SKM-1 treated with dmso at 0.1 percent for 144 hours (cell line): ENCODE results near the gene GPR137C.

Experiments
- DNase-seq: peaks from one replicate; lab custom pipeline; 2025; ENCODE audit not compliant: unreplicated experiment; lab: John Stamatoyannopoulos, UW

GPR137C gene

DNA sequence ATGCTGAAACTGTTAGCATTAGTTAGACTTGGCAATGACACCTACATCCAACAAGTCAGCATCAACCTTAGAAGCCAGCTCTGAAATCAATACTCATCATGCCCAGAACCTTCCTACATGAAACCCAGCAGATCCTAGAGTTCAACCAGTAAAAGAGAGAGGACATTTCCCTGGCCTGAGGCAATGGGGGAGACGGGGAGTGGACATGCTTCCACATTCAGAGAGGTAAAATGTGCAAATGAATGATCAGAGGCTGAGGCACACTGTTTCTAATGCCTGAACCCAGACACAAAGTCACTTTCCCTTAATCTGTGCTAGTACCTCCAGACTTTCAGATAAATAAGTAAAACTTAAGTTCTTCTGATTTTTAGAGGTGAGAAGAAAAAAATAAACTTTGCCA lies 108.2 kb downstream of the GPR137C start:
- no peak for DNase-seq

DNA sequence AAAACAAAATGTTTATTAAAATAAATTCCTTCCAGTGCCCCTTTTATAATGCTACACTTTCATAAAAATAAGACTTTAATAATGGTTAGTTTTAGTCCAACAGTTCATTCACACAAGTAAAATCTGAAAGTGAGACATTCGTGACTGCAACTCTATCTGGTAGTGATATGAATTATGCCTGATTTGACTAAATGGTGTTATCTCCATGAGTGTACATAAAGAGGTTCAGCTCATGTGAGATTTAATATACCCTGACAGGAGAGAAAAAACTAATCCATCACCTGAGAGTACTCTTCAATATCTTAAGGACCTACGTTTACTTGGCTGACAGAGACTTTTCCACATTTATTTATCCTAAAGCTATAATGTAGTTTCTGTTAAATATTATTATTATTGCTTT lies 108.7 kb downstream of the GPR137C start:
- no peak for DNase-seq

DNA sequence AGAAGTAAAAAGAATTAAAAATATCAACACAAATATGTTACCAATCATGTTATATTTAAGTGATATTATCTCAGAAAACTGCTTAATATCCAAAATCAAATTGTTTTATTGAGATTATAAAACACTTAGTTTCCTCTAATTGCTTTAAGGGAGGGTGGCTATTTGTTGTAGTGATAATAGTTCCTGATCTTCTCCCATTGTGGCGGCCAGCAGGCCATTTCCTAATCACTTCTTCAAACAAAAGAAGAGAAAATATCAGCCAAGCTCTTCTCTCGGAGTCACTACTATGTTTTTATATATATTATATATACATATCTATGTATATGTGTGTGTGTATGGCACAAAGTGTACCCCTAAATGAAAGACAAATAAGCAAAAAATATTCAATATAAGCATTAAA lies 111.2 kb downstream of the GPR137C start:
- DNase-seq: no peak

DNA sequence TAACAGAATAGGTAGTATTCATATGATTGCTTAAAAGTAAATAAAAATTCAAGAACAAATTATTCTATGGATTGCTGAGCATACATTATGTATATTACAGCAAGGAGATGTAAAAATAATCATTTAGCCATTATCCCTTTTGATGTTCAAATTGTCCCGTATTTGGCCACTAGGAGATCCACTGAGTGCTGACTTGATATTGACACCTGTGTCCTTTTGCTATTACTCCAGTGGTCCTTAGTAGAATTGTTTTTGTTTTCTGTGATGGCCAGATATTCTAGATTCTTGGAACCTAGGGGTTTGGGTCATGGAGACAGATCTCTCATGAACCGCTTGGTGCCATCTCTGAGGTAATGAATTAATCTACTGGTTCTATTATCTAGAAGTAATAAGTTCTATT lies 126.0 kb downstream of the GPR137C start:
- no peak for DNase-seq

DNA sequence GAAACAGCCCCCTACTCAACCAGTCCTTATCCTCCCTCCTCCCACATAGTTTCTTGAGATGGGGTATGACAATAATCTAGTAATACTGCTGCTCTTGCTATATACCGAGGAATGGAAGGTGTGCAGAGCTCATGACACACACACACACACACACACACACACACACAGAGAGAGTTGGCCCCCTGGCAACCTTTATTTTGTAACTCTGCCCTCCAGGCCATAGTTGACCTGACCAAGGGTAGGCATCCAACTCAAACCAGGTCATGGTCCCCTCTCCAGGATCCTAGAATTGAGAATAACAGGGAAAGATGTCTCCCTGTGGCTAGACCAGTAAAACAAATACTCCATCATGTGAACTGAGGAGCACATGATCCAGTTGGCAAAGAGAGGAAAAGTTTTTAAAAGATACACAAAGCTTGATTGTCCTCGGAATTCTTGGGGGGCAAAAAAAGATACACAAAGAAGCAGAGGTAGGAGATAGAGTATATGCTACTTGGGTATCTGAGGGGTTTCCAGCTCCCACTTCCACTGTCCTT lies 131.4 kb downstream of the GPR137C start:
- no peak for DNase-seq

DNA sequence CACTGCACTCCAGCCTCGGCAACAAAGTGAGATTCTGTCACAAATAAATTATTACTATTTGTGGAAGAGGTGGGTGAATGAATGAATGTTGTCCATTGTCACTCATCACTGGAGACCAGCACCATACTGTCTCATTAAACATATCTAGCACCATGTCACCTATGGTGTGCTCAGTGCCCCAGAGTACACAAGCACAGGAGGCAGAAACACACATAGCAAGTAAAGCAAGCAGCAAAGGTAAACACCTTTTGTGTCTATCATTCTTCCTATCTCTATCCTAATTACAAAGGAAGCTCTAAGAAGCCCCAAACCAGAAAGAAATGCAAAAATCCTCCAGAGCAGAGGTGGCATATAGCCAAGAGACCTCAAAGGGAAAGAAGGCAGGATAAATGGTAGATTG lies 133.5 kb downstream of the GPR137C start:
- no peak for DNase-seq
